C1 segment of cervical spinal cord (tissue), 14 donors: ENCODE measurements around the gene UCN2.
"Not testable (repeated sequence)": the region's sequence is repeated elsewhere in the genome, so short reads cannot be mapped to it uniquely, and the experiment has no call there.

Experiments
- DNase-seq, 14 donors: peaks; one replicate each; lab custom pipeline; 2025; lab: John Stamatoyannopoulos, UW

The UCN2 gene

GRCh38 chr3:48562367-48563095 lies 1.1 kb downstream of the UCN2 start:
- DNase-seq = no peak

- DNase-seq = peak in 9 of 14 donors; percentile 13 to 54 (median 34)
These were observed 2.4 kb downstream of the UCN2 start for GRCh38 chr3:48561045-48561736.

GRCh38 chr3:48560648-48561018 lies 2.9 kb downstream of the UCN2 start:
- DNase-seq = peak in 4 of 14 donors; percentile 14 to 40 (median 26)

- DNase-seq = peak in 3 of 14 donors; percentile 31 to 54 (median 44)
These were observed 5.0 kb downstream of the UCN2 start for GRCh38 chr3:48558493-48559134.

GRCh38 chr3:48556796-48557626 lies 6.6 kb downstream of the UCN2 start, which contains the start of gene PFKFB4:
Gene PFKFB4 (minus strand): TSS chr3:48556803. CDS start chr3:48556777, 26 bp downstream.
- DNase-seq = peak; percentile 72 to 100 (median 100)

- peak in 2 of 14 donors; percentile 41 to 66 for DNase-seq
These were observed 7.4 kb downstream of the UCN2 start for GRCh38 chr3:48555949-48556795.

GRCh38 chr3:48555231-48555948 lies 8.2 kb downstream of the UCN2 start:
- no peak for DNase-seq

- no peak for DNase-seq
These were observed 9.4 kb downstream of the UCN2 start for GRCh38 chr3:48553886-48554845.

- no peak for DNase-seq
These were observed 10.2 kb downstream of the UCN2 start for GRCh38 chr3:48553361-48553760.

GRCh38 chr3:48552111-48552951 lies 11.2 kb downstream of the UCN2 start:
- no peak for DNase-seq

- not testable (repeated sequence) for DNase-seq
These were observed 11.9 kb downstream of the UCN2 start for GRCh38 chr3:48551651-48552050.

- peak in 13 of 14 donors; percentile 22 to 86 (median 75) for DNase-seq
These were observed 14.6 kb downstream of the UCN2 start for GRCh38 chr3:48548729-48549705.

- DNase-seq = no peak
These were observed 15.5 kb downstream of the UCN2 start for GRCh38 chr3:48548126-48548525.

- DNase-seq = no peak
These were observed 17.3 kb downstream of the UCN2 start for GRCh38 chr3:48546203-48546829.

GRCh38 chr3:48544141-48544540 lies 19.4 kb downstream of the UCN2 start:
- DNase-seq = no peak

GRCh38 chr3:48543271-48543866 lies 20.2 kb downstream of the UCN2 start:
- DNase-seq = peak in 4 of 14 donors; percentile 9 to 32 (median 12)
